ENCODE data around the gene LEMD3.
"Not testable (repeated sequence)": the region's sequence is repeated elsewhere in the genome, so short reads cannot be mapped to it uniquely, and the experiment has no call there.

The LEMD3 gene

GRCh38 chr12:65276916-65277530 lies 107.6 kb downstream of the LEMD3 start:
- no peak for DNase-seq (ENCODE audit: extremely low read depth in 1 of 2, low read depth in 1 of 2)

GRCh38 chr12:65277994-65278575 lies 108.7 kb downstream of the LEMD3 start:
- no peak for DNase-seq (ENCODE audit: extremely low read depth in 1 of 2, low read depth in 1 of 2)

- no peak for DNase-seq (ENCODE audit: extremely low read depth in 1 of 2, low read depth in 1 of 2)
Observed at GRCh38 chr12:65278576-65279368, 109.4 kb downstream of the LEMD3 start, which contains the start of gene MSRB3. Gene MSRB3, plus strand, starts transcription at chr12:65278683. Its CDS starts 29,897 bp downstream, at chr12:65308580.

- DNase-seq (ENCODE audit: extremely low read depth in 1 of 2, low read depth in 1 of 2) = no peak
Observed at GRCh38 chr12:65279369-65280112, 110.2 kb downstream of the LEMD3 start.

DNA sequence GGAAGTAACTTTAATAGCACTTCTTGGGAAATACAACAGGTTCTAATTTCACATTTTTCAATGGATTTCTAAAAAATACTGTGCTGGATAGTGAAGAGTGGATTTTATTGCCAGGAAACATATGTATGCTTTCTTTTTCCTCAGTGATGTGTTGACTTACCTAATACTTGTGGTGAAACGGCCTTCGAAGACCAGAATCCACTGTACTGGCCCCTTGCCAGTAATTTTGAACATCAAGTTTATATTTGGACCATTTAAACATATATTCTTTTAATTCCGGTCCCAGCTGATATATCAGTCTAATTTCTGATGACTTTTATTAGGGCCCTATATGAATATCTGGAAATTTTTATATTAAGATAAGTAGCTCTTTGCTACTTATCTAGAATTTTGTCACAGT lies 110.9 kb downstream of the LEMD3 start:
- DNase-seq (ENCODE audit: extremely low read depth in 1 of 2, low read depth in 1 of 2) = no peak

DNA sequence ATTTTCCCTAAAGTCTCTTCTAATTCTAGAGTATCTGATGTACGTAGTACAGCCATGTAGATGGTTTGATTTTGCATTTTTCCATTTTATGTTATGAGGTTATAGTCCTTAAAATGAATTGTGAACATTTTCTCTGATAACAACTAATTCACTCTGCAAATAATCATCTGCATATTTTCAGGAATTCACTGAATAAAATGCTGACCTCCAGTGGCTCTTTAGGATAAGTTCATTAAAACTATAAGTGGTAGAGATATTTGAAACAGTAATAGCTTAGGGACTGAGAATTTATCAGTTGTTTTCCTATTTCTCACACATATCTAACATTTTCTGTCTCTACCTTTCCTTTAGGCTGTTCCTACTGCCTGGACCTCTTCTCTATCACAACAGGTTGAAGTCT lies 113.5 kb downstream of the LEMD3 start:
- no peak for DNase-seq (ENCODE audit: extremely low read depth in 1 of 2, low read depth in 1 of 2)

GRCh38 chr12:65285532-65285931 lies 116.1 kb downstream of the LEMD3 start:
- not testable (repeated sequence) for DNase-seq (ENCODE audit: extremely low read depth in 1 of 2, low read depth in 1 of 2)

- no peak for DNase-seq (ENCODE audit: extremely low read depth in 1 of 2, low read depth in 1 of 2)
Observed at GRCh38 chr12:65287426-65287825, 118.0 kb downstream of the LEMD3 start.

DNA sequence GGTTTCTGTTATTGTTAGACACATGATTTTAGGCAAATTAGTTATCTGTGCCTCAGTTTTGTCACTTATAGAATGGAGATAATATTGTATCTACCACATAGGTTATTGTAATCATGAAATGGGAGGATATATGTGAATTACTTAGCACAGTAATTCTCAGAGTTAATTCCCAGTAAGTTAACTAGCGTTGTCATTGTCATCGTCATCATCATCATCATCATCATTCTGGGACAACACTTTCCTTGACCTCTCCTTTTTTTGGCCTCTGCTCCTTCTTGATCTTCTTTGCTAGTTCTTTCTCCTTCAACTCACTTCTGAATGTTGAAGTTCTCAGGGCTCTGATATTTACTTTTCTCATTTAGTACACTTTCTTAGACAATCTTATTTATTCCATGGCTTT lies 122.9 kb downstream of the LEMD3 start:
- no peak for DNase-seq (ENCODE audit: extremely low read depth in 1 of 2, low read depth in 1 of 2)

DNA sequence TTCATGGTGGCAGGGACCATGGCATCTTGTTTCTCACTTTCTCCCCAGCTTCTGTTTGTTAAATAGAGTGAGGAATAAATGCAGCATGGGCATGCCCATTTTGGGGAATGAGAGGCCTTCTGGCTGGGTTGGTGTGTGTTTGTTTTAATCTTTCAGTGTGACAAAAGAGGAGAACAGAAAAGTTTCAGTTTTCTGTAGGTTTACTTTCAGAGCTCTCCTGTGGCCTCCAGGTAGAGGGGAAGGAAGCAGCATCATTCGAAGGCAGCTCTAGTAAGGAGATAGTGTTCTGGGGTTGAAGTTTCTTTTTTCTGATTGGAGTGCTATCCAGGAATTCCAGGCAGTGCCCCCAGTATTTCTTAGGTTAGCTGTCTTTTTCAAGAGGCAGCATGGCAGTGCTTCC lies 124.4 kb downstream of the LEMD3 start:
- DNase-seq (ENCODE audit: extremely low read depth in 1 of 2, low read depth in 1 of 2) = no peak

DNA sequence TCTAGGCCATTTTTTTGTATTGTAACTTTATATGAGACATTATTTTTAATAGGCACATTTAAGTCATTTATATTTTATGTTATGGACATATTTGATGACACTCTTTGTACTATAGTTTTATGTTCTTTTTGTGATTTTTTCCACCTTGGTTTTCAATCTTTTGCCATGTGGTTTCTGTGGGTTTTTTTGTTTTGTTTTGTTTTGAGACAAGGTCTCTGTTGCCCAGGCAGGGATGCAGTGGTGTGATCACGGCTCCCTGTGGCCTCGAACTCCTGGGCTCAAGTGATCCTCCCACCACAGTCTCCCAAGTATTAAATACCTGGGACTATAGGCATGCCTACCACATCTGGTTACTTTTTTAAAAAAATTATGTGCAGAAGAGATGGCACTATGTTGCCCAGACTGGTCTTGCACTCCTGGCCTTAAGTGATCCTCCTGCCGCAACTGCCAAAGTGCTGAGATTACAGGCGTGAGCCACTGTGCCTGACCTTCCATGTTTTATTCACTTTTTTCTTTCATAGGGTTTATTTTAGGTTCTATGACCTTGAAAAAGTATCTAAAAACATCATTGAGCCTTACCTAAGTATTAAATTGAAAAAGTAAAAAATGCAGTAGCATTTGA lies 125.4 kb downstream of the LEMD3 start:
- DNase-seq (ENCODE audit: extremely low read depth in 1 of 2, low read depth in 1 of 2) = no peak

- DNase-seq (ENCODE audit: extremely low read depth in 1 of 2, low read depth in 1 of 2) = no peak
Observed at GRCh38 chr12:65296508-65297265, 127.3 kb downstream of the LEMD3 start.

All from stimulated activated CD8-positive, alpha-beta memory T cell treated with anti-CD3 and anti-CD28 coated beads, Interleukin-7, amount 100 ng/mL, for 48 hours (primary cell).